GM23338 (cell line): ENCODE measurements around the gene RYR3.

Experiments
- CTCF ChIP-seq, 2 experiments: fragments of 200-600 bp in 1 of 2; sonication (generic) in 1 of 2; conservative IDR thresholded peaks; 2 replicates each; pipeline versions ENCODE4 v1.5.1 to v1.6.1; 2016 to 2017; ENCODE audit warnings: antibody characterized with exemption in 2 of 2, low read depth in 2 of 2, mild to moderate bottlenecking in 2 of 2, moderate library complexity in 1 of 2
- EZH2 ChIP-seq: fragments of 200-600 bp; sonication (generic); IDR thresholded peaks from one replicate; pipeline ENCODE4 v1.8.0; 2017; ENCODE audit warnings: antibody characterized with exemption, mild to moderate bottlenecking, low read depth; ENCODE audit not compliant: unreplicated experiment
- EZH2phosphoT487 ChIP-seq: fragments of 200-600 bp; sonication (generic); IDR thresholded peaks from one replicate; pipeline ENCODE4 v1.8.1; 2018; ENCODE audit warnings: antibody characterized with exemption; ENCODE audit not compliant: unreplicated experiment
- JUNB ChIP-seq: IDR thresholded peaks from one replicate; pipeline ENCODE4 v1.6.1; 2016; ENCODE audit warnings: antibody characterized with exemption; ENCODE audit not compliant: unreplicated experiment
- POLR2AphosphoS5 ChIP-seq: IDR thresholded peaks from 2 replicates; pipeline ENCODE4 v1.6.1; 2016; ENCODE audit warnings: antibody characterized with exemption, low read depth
- REST ChIP-seq: IDR thresholded peaks from one replicate; pipeline ENCODE4 v1.6.1; 2018; ENCODE audit warnings: antibody characterized with exemption; ENCODE audit not compliant: unreplicated experiment
- ZNF114 ChIP-seq: fragments of 250-450 bp; sonication (Bioruptor Pico); IDR thresholded peaks from 2 replicates; pipeline ENCODE4 v1.5.0; 2020; ENCODE audit warnings: mild to moderate bottlenecking, moderate library complexity
- ZNF331 ChIP-seq: fragments of 250-450 bp; sonication (Bioruptor Pico); IDR thresholded peaks from 2 replicates; pipeline ENCODE4 v1.5.0; 2020; ENCODE audit warnings: low read depth, mild to moderate bottlenecking, moderate library complexity

- TF ChIP-seq CTCF (conservative IDR thresholded peaks at IDR 0.05; ENCODE audit: low read depth in 2 of 2) (no peak), JUNB (no peak), ZNF331 (CRISPR knock-in tag) (no peak), EZH2 (no peak), EZH2phosphoT487 (no peak), POLR2AphosphoS5 (no peak), ZNF114 (CRISPR knock-in tag) (no peak), REST (no peak)
Measured at GRCh38 chr15:33277689-33278088, 33.1 kb upstream of the RYR3 start.
